ACC112 (cell line): ENCODE results near the gene TIPRL.

ENCODE experiments used
- H2AFZ ChIP-seq: fragments of 200-600 bp; sonication (generic); one replicate; pipeline ENCODE4 v1.6.0; 2017; ENCODE audit warnings: antibody characterized with exemption, low read length; ENCODE audit not compliant: unreplicated experiment
- H3K27ac ChIP-seq: fragments of 200-600 bp; sonication (generic); 2 replicates; pipeline ENCODE4 v1.5.1; 2014; ENCODE audit warnings: low read depth, mild to moderate bottlenecking, antibody characterized with exemption, low read length, moderate library complexity
- H3K27me3 ChIP-seq: fragments of 200-600 bp; sonication (generic); 2 replicates; pipeline ENCODE4 v1.6.1; 2014; ENCODE audit warnings: mild to moderate bottlenecking, antibody characterized with exemption, low read length, moderate library complexity, mixed read lengths; ENCODE audit not compliant: insufficient read depth
- H3K36me3 ChIP-seq: fragments of 200-600 bp; sonication (generic); 2 replicates; pipeline ENCODE4 v1.6.1; 2016; ENCODE audit warnings: mild to moderate bottlenecking, antibody characterized with exemption, low read length, moderate library complexity, mixed read lengths; ENCODE audit not compliant: insufficient read depth
- H3K4me1 ChIP-seq: fragments of 200-600 bp; sonication (generic); one replicate; pipeline ENCODE4 v1.6.1; 2016; ENCODE audit warnings: low read length, mixed read lengths; ENCODE audit not compliant: insufficient read depth, unreplicated experiment, control insufficient read depth
- H3K4me3 ChIP-seq: fragments of 200-600 bp; sonication (generic); 2 replicates; pipeline ENCODE4 v1.5.1; 2014; ENCODE audit warnings: mild to moderate bottlenecking, low read depth, low read length
- H3K79me2 ChIP-seq: fragments of 200-600 bp; sonication (generic); one replicate; pipeline ENCODE4 v1.6.0; 2016; ENCODE audit warnings: low read length; ENCODE audit not compliant: control insufficient read depth, unreplicated experiment, insufficient read depth

TIPRL gene

GRCh38 chr1:168246506-168246905, 67.7 kb downstream of the TIPRL start:
- H3K4me3 ChIP-seq = no peak overlapping the region
- no peak overlapping the region for H2AFZ ChIP-seq
- no peaks in the 10 kb centered on the region for H3K27me3 ChIP-seq
- no peaks in the 10 kb centered on the region for H3K4me1 ChIP-seq
- peaks cover 21% of the 10 kb centered on the region for H3K36me3 ChIP-seq
- H3K79me2 ChIP-seq = peaks cover 10% of the 10 kb centered on the region
- no peak overlapping the region for H3K27ac ChIP-seq
